Smooth muscle cell (in vitro differentiated cells): ENCODE measurements around the gene ANP32A. TPM values are rescaled to one million over a fixed set of nuclear protein-coding genes. Genes with fewer than 3 reads are reported as not detected.

Experiments
- DNase-seq: peaks from one replicate; lab custom pipeline; 2025; ENCODE audit not compliant: unreplicated experiment; lab: John Stamatoyannopoulos, UW
- H2AFZ ChIP-seq: fragments of 200-600 bp; sonication (generic); 2 replicates; pipeline ENCODE4 v1.6.0; 2016; ENCODE audit warnings: antibody characterized with exemption, low read depth, mild to moderate bottlenecking
- H3F3A ChIP-seq: fragments of 200-600 bp; sonication (generic); 2 replicates; pipeline ENCODE4 v1.6.0; 2017; ENCODE audit warnings: antibody characterized with exemption, low read depth
- H3K27ac ChIP-seq: fragments of 200-600 bp; sonication (generic); 2 replicates; pipeline ENCODE4 v1.5.1; 2016; ENCODE audit warnings: low read depth, mild to moderate bottlenecking
- H3K27me3 ChIP-seq: fragments of 200-600 bp; sonication (generic); 2 replicates; pipeline ENCODE4 v1.6.1; 2016; ENCODE audit warnings: low read depth, mild to moderate bottlenecking
- H3K36me3 ChIP-seq: fragments of 200-600 bp; sonication (generic); 2 replicates; pipeline ENCODE4 v1.5.1; 2016; ENCODE audit warnings: low read depth
- H3K4me1 ChIP-seq: fragments of 200-600 bp; sonication (generic); 2 replicates; pipeline ENCODE4 v1.5.1; 2016; ENCODE audit warnings: low read depth
- H3K4me2 ChIP-seq: fragments of 200-600 bp; sonication (generic); 2 replicates; pipeline ENCODE4 v1.6.0; 2016; ENCODE audit warnings: mild to moderate bottlenecking
- H3K4me3 ChIP-seq: fragments of 200-600 bp; sonication (generic); 2 replicates; pipeline ENCODE4 v1.5.1; 2016; ENCODE audit warnings: mild to moderate bottlenecking
- H3K79me2 ChIP-seq: fragments of 200-600 bp; sonication (generic); 2 replicates; pipeline ENCODE4 v1.6.0; 2016; ENCODE audit warnings: low read depth, mild to moderate bottlenecking
- H3K9ac ChIP-seq: fragments of 200-600 bp; sonication (generic); 2 replicates; pipeline ENCODE4 v1.6.0; 2016; ENCODE audit warnings: low read depth
- H3K9me3 ChIP-seq: fragments of 200-600 bp; sonication (generic); replicated peaks from 2 replicates; pipeline ENCODE4 v1.5.1; 2016; ENCODE audit warnings: low read depth
- H4K20me1 ChIP-seq: fragments of 200-600 bp; sonication (generic); 2 replicates; pipeline ENCODE4 v1.6.0; 2016; ENCODE audit warnings: low read depth
- WGBS: methylation state at CpG from one replicate; pipeline ENCODE4 v1.1.7; 2016; ENCODE audit warnings: low lambda C conversion rate; 5-methylcytosine and 5-hydroxymethylcytosine counted together
- microRNA-seq: library from miRNA; unstranded; fragments of <30 nt; microRNA quantifications from one replicate; pipeline ENCODE4, GENCODE V29; 2016; ENCODE audit warnings: borderline number of aligned reads
- polyA plus RNA-seq: library from polyadenylated mRNA; unstranded; fragments of >200 nt; fragmentation: Nextera tagmentation; extraction: Ambion mirVana; gene quantifications from 2 replicates; pipeline ENCODE4 v1.2.1, GENCODE V29; 2016
- small RNA-seq: library from RNA; depleted of rRNA; stranded (forward); fragments of <200 nt; gene quantifications from one replicate; pipeline ENCODE3, GENCODE V24; 2014
- total RNA-seq: library from RNA; depleted of rRNA; stranded (reverse); fragments of >200 nt; gene quantifications from 2 replicates; pipeline ENCODE4 v1.2.3, GENCODE V29; 2014
- TF ChIP-seq, protein P1 (sequence below): fragments of 200-600 bp; sonication (generic); IDR thresholded peaks from 2 replicates; pipeline ENCODE4 v1.5.1; 2017; ENCODE audit warnings: borderline replicate concordance, mild to moderate bottlenecking, antibody characterized with exemption; ENCODE audit not compliant: insufficient read depth, poor library complexity, severe bottlenecking

ANP32A gene
- total and polyA plus RNA-seq, 2 experiments from 2014 or later, result 63.1 to 93.7 TPM

DNA sequence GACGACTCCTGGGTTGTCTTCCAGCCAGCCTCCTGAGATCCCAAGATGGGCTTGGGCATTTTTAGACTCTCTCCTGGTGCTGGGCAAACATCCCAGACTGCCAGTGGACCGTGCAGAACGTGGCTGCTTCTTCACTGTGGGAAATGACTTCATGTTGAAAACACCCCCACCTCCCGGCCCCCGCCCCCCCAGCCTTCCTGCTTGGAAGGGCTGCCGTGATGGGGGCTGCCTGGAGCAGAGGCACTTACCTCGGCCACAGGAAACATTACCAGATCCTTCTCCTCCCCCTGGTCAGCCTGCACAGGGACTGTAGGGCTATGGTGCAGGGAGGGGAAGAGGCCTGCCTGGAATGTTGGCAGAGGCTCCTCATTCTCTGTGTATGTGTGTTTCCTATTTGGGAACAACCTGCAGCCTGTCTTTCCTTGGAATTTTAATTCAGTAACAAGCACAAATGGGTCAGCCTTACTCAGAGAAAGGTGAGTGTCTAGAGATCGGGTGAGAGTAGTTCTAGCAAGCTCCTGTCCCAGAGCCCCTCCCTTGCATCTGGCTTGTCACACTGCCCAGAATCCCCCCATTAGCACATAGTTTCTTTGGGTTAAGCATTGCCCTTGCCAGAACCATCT, 90.8 kb downstream of the ANP32A start:
- no peak for DNase-seq
- Histone ChIP-seq H3K4me2 (no peak overlapping the region), H3F3A (no peaks in the 10 kb centered on the region)

More for the DNA sequence above, 90.8 kb downstream of the ANP32A start:
- Histone ChIP-seq H3K27me3 (no peaks in the 10 kb centered on the region), H3K27ac (no peak overlapping the region), H3K36me3 (no peaks in the 10 kb centered on the region), H3K4me3 (no peak overlapping the region), H2AFZ (no peak overlapping the region), H3K9ac (no peak overlapping the region), H3K79me2 (no peaks in the 10 kb centered on the region), H4K20me1 (no peaks in the 10 kb centered on the region), H3K9me3 (no peaks in the 10 kb centered on the region), H3K4me1 (no peaks in the 10 kb centered on the region)
- TF ChIP-seq, protein P1, sequence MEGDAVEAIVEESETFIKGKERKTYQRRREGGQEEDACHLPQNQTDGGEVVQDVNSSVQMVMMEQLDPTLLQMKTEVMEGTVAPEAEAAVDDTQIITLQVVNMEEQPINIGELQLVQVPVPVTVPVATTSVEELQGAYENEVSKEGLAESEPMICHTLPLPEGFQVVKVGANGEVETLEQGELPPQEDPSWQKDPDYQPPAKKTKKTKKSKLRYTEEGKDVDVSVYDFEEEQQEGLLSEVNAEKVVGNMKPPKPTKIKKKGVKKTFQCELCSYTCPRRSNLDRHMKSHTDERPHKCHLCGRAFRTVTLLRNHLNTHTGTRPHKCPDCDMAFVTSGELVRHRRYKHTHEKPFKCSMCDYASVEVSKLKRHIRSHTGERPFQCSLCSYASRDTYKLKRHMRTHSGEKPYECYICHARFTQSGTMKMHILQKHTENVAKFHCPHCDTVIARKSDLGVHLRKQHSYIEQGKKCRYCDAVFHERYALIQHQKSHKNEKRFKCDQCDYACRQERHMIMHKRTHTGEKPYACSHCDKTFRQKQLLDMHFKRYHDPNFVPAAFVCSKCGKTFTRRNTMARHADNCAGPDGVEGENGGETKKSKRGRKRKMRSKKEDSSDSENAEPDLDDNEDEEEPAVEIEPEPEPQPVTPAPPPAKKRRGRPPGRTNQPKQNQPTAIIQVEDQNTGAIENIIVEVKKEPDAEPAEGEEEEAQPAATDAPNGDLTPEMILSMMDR, result no peak
- WGBS, result 63% methylated on average over 6 of the region's 8 CpGs

Small RNAs within 50 kb of the gene (microRNA-seq; reads per million reads assigned to microRNA genes)
- gene MIR4312, result not detected

Small RNAs within 50 kb of the gene (small RNA-seq; reads per million reads assigned to genes)
- not detected for gene MIR4312

Other genes starting within 250 kb of the ANP32A start
- gene CORO2B, start 241.9 kb downstream of the ANP32A start, total RNA-seq, result 0.27 and 0.49 TPM in 2 replicates
- 0.40 and 0.47 TPM in 2 replicates for gene CORO2B, start 241.9 kb downstream of the ANP32A start, polyA plus RNA-seq
- not detected in 2 replicates for gene SPESP1, start 109.6 kb upstream of the ANP32A start, total RNA-seq
- not detected in 2 replicates for gene SPESP1, start 109.6 kb upstream of the ANP32A start, polyA plus RNA-seq
- gene NOX5, start 193.8 kb upstream of the ANP32A start, total RNA-seq, result 0.04 and 0.22 TPM in 2 replicates
- gene NOX5, start 193.8 kb upstream of the ANP32A start, polyA plus RNA-seq, result 0.16 and 0.50 TPM in 2 replicates